SJSA1 (cell line): ENCODE measurements around the gene CD81. TPM values are rescaled to one million over a fixed set of nuclear protein-coding genes. Genes with fewer than 3 reads are reported as not detected.
A peak's percentile ranks its signal among the peaks of the same experiment; 100 is the strongest.
"Not testable (repeated sequence)": the region's sequence is repeated elsewhere in the genome, so short reads cannot be mapped to it uniquely, and the experiment has no call there.

Experiments
- DNase-seq, 2 experiments: peaks; one replicate each; pipeline ENCODE4 v3.0.0-alpha.2; 2015 to 2020; ENCODE audit warnings: low spot score in 2 of 2, low read depth in 1 of 2
- H3K27ac ChIP-seq: fragments of 250-450 bp; sonication (Bioruptor Pico); 2 replicates; pipeline ENCODE4 v1.5.1; 2020; ENCODE audit warnings: mild to moderate bottlenecking, moderate library complexity
- H3K27me3 ChIP-seq: fragments of 250-450 bp; sonication (Bioruptor Pico); replicated peaks from 2 replicates; pipeline ENCODE4 v1.5.1; 2020; ENCODE audit warnings: mild to moderate bottlenecking, moderate library complexity
- H3K36me3 ChIP-seq: fragments of 250-450 bp; sonication (Bioruptor Pico); 2 replicates; pipeline ENCODE4 v1.5.1; 2020; ENCODE audit warnings: mild to moderate bottlenecking
- H3K4me1 ChIP-seq: fragments of 250-450 bp; sonication (Bioruptor Pico); replicated peaks from 2 replicates; pipeline ENCODE4 v1.6.1; 2021; ENCODE audit warnings: mild to moderate bottlenecking
- H3K4me3 ChIP-seq: fragments of 250-450 bp; sonication (Bioruptor Pico); 2 replicates; pipeline ENCODE4 v1.5.1; 2020; ENCODE audit warnings: mild to moderate bottlenecking
- H3K9me3 ChIP-seq: fragments of 250-450 bp; sonication (Bioruptor Pico); replicated peaks from 2 replicates; pipeline ENCODE4 v1.5.1; 2020; ENCODE audit warnings: mild to moderate bottlenecking
- total RNA-seq: library from RNA; depleted of rRNA; stranded (reverse); fragments of >200 nt; shearing (Covaris generic); gene quantifications from 2 replicates; pipeline ENCODE4 v1.2.3, GENCODE V29; 2014; rRNA removed

Gene CD81, protein sequence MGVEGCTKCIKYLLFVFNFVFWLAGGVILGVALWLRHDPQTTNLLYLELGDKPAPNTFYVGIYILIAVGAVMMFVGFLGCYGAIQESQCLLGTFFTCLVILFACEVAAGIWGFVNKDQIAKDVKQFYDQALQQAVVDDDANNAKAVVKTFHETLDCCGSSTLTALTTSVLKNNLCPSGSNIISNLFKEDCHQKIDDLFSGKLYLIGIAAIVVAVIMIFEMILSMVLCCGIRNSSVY
- total RNA-seq: 140 and 219 TPM in 2 replicates

DNA sequence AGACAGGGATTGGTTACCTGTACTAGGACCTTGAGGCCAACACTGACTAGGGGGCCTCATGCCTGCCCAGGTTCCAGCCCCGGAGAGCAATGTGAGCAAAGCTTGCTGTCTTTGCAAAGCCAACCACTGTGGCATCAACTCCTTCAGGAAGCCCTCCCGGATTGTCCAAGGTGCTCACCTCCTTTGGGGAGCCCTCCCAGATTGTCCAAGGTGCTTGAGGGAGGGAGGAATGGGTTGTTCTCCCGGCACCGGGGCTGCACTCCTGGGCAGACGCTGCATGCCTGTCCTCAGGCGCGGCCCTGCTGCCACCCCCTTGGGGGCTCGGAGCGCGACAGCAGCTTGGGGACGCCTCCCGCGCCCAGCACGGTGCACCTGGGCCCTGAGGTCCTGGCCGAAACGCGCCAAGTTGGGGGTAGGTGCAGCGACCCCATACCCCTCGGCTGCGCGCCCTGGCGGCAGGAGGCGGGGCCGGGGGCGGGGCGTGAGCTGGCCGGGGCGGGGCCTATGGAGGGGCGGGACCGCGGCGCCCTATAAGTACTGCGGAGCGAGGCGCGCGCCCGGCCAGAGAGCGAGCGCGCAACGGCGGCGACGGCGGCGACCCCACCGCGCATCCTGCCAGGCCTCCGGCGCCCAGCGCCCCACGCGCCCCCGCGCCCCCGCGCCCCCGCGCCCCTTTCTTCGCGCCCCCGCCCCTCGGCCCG is at the start of gene CD81:
CD81 (plus strand) TSS at position 560 of the 701 bp plus-strand sequence. CDS start 240 bp downstream, outside the sequence.
- H3K27ac ChIP-seq: peak within 1 kb of the TSS; percentile 89
- H3K36me3 ChIP-seq: peaks cover 39% of the 10 kb centered on the region
- peaks cover 2% of the 10 kb centered on the region; the same call in 1 of the 2 replicates for H3K9me3 ChIP-seq
- H3K4me3 ChIP-seq: peak within 1 kb of the TSS; percentile 99
- peaks cover 29% of the 10 kb centered on the region for H3K4me1 ChIP-seq
- DNase-seq: peak in 1 of 2 experiments; percentile 38
- H3K27me3 ChIP-seq: no peaks in the 10 kb centered on the region

DNA sequence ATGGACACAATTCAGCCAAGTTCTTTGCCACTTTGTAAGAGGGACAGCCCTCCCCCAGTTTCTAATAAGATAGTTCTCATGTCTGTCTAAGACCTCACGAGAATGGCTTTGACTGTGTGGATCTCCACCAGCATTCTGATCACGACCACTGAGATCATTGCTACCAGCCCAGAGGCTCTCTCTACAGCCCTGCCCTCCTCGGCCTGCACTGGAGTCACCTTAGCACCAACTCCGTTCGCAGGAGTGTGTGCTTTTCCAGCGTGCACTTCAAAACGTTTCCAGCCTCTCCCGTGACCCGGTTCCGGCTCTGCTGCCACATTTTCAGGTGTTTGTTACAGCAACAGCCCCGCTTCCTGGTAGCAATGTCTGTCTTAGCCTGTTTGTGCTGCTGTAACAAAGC is 49.1 kb upstream of the CD81 start:
- Histone ChIP-seq H3K9me3 (peaks cover 14% of the 10 kb centered on the region), H3K4me3 (no peak overlapping the region), H3K36me3 (no peaks in the 10 kb centered on the region), H3K27me3 (no peaks in the 10 kb centered on the region), H3K4me1 (no peaks in the 10 kb centered on the region), H3K27ac (no peak overlapping the region)
- no peak for DNase-seq

DNA sequence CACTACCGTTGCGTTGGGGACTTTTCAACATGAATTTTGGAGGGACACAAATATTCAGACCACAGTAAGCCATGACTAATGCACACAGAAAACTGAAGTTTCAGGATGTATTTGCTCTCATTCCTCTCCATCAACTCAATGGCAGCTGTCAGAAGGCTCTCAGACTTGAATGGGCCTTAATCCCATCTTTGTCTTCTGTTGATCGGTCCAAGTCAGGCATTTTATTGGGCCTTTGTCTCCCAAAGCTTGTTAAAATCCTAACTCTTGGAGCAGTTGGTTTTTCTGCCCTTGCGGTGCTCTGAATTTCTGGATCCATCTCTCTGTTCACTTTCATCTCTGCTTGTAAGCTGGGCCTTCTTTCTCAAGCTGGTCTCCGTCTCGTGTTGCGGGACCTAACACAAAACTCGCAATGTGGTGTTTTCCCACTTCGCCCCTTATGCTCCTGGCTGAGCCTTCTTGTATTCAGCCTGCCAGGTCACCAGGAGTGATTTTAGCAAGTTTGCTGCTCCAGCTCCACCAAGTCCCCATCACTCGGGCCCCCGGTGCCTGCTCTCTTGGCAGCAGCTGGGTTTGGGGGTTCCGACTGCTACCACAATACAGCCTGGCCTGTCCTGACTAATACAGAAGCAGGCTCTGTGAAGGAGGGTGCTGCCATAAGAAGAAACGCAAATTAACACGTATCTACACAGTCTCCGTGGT is 48.3 kb upstream of the CD81 start:
- Histone ChIP-seq H3K9me3 (peaks cover 14% of the 10 kb centered on the region), H3K27ac (no peak overlapping the region), H3K4me3 (no peak overlapping the region), H3K4me1 (no peaks in the 10 kb centered on the region), H3K36me3 (no peaks in the 10 kb centered on the region), H3K27me3 (no peaks in the 10 kb centered on the region)
- no peak for DNase-seq

DNA sequence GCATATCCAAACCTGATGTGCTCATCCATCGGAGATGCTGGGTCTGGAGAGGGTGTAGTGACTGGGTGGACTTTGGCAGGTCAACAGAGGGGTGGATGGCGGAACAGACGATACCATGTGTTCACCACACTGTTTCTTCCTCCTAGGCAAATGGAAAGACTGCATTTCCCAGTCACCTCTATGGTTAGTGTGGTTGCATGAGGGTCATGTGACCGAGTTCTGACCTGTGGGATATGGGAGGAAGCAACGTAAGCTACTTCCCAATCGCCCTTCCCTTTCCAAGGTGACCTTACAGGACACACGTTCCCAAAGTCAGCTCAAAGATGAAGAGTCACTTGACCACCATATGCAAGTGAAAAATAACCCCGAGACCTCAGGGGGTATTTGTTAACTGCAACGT is 47.6 kb upstream of the CD81 start:
- H3K4me3 ChIP-seq: no peak overlapping the region
- H3K27me3 ChIP-seq: no peaks in the 10 kb centered on the region
- no peak overlapping the region for H3K27ac ChIP-seq
- no peak for DNase-seq
- H3K4me1 ChIP-seq: no peaks in the 10 kb centered on the region
- H3K36me3 ChIP-seq: no peaks in the 10 kb centered on the region
- peaks cover 14% of the 10 kb centered on the region for H3K9me3 ChIP-seq

DNA sequence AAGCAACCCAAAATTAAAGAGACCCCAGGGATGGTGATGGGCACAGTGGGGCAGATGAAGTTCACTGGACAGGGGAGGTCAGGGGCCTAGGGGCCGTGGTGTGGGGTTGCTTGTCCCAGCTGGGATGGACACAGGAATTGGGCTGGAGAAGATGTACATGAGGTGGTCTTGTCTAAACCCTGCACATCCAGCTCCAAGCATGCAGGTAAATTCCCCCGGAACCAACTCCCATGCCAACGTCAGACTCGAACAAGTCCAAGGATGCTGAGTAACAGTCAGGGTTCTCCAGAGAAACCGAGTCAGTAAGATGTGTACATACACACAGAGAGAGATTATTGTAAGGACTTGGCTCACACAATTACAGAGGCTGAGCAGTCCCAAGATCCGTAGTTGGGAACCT is 46.4 kb upstream of the CD81 start:
- no peaks in the 10 kb centered on the region for H3K4me1 ChIP-seq
- H3K9me3 ChIP-seq: peaks cover 14% of the 10 kb centered on the region
- no peak overlapping the region for H3K4me3 ChIP-seq
- no peak for DNase-seq
- no peak overlapping the region for H3K27ac ChIP-seq
- H3K36me3 ChIP-seq: no peaks in the 10 kb centered on the region
- H3K27me3 ChIP-seq: no peaks in the 10 kb centered on the region

DNA sequence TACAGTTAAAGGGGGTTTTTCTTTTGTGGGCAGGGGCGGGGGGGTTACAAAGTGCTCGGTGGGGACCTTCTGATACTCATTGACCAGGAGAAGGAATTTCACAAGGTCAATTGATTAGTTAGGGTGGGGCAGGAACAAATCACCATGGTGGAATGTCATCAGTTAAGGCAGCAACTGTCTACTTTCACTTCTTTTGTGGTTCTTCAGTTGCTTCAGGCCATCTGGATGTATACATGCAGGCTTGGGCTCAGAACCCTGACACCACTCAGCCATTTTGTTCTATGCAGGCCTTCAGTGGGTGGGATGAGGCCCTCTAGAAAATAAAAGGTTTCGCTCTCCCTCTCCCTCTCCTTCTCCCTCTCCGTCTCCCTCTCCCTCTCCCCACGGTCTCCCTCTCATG is 45.7 kb upstream of the CD81 start:
- H3K9me3 ChIP-seq: peaks cover 14% of the 10 kb centered on the region
- H3K27me3 ChIP-seq: no peaks in the 10 kb centered on the region
- no peaks in the 10 kb centered on the region for H3K36me3 ChIP-seq
- no peaks in the 10 kb centered on the region for H3K4me1 ChIP-seq
- no peak overlapping the region for H3K4me3 ChIP-seq
- no peak overlapping the region for H3K27ac ChIP-seq
- DNase-seq: no peak

DNA sequence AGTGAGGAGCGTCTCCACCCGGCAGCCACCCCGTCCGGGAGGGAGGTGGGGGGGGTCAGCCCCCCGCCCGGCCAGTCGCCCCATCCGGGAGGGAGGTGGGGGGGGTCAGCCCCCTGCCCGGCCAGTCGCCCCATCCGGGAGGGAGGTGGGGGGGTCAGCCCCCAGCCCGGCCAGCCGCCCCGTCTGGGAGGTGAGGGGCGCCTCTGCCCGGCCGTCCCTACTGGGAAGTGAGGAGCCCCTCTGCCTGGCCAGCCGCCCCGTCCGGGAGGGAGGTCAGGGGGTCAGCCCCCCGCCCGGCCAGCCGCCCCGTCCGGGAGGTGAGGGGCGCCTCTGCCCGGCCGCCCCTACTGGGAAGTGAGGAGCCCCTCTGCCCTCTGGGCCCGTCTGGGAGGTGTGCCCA is 44.5 kb upstream of the CD81 start:
- H3K9me3 ChIP-seq: peaks cover 14% of the 10 kb centered on the region
- not testable (repeated sequence) for H3K4me3 ChIP-seq, H3K36me3 ChIP-seq, H3K27me3 ChIP-seq, H3K27ac ChIP-seq, H3K4me1 ChIP-seq, DNase-seq

DNA sequence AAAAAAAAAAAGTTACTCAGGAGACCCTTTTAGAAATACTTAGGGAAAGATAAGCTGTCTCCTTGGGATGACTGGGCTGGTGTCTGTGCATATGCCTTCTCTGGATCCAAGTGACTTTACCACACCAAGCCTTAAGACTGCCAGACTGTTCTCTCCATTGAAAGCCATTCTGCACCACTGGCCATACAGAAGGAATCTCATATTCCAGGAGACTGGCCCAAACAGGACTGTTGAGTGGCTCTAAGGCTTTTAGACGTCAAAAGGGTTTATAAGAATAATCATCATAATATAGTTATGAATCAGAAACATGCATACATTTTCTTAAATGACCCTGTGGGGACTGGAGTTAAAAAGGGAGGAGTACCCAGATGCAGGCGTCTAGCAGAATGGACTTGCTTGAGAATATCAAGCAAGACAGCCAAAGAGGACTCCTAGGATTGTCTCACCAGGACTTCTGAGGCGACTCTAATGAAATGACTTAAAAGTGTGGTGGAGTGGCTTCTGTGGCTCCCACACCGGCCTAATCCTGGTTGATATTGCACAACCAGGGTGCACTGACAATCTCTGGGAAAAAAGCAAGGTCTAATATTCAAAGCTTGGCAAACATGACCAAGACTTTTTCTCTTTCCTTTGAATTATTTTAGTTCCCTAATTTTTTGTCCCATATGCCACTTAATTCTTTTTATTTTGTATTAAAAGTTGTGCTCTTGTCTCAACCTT is 43.5 kb upstream of the CD81 start:
- not testable (repeated sequence) for H3K27me3 ChIP-seq, H3K27ac ChIP-seq, H3K36me3 ChIP-seq, DNase-seq, H3K4me3 ChIP-seq, H3K4me1 ChIP-seq
- H3K9me3 ChIP-seq: peaks cover 14% of the 10 kb centered on the region

DNA sequence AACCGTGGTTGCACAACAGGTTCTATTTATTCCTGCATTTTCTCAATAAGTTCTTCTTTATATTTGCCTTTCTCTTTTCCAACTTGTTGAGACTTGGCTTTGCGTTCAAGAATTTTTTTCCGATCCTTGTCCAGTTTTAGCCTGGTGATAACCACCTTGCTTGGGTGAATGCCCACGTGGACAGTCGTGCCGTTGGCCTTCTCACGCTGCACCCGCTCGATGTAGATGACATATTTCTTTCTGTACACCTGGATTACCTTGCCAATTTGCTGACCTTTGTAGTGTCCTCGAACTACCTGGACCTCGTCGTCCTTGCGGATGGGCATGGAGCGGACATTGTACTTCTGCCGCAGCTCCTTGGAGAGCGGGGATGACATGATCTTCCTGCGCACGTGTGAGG is 41.8 kb upstream of the CD81 start:
- DNase-seq, H3K4me1 ChIP-seq, H3K27ac ChIP-seq, H3K36me3 ChIP-seq, H3K4me3 ChIP-seq, H3K27me3 ChIP-seq: not testable (repeated sequence)
- H3K9me3 ChIP-seq: peaks cover 13% of the 10 kb centered on the region

DNA sequence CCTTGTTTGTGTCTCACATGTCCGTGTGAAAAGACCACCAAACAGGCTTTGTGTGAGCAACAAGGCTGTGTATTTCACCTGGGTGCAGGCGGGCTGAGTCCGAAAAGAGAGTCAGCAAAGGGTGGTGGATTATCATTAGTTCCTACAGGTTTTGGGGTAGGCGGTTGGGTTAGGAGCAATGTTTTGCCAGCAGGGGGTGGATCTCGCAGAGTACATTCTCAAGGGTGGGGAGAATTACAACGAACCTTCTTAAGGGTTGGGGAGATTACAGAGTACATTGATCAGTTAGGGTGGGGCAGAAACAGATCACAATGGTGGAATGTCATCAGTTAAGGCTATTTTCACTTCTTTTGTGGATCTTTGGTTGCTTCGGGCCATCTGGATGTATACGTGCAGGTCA is 38.4 kb upstream of the CD81 start:
- H3K4me1 ChIP-seq, H3K27ac ChIP-seq, H3K27me3 ChIP-seq, H3K9me3 ChIP-seq, H3K4me3 ChIP-seq, DNase-seq, H3K36me3 ChIP-seq: not testable (repeated sequence)

DNA sequence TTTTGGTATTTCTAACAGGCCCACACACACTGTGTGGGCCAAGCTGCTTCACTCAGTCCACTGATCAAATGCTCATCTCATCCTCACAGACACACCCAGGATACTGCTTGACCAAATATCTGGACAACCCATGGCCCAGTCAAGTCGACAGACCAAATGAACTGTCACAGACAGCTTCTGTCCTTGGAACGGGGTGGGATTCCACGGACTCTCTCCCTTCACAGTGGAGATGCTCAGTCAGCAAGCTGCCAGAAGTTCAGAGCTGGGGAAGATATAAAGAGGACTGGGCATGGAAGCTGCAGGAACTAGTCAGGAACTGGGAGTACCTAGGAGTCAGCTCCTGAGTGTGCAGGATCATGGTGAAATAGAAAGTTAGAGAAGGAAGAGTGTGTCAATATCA is 34.6 kb upstream of the CD81 start:
- H3K4me1 ChIP-seq: no peaks in the 10 kb centered on the region
- no peak overlapping the region for H3K27ac ChIP-seq
- peaks cover 3% of the 10 kb centered on the region; the same call in 1 of the 2 replicates for H3K27me3 ChIP-seq
- H3K9me3 ChIP-seq: peaks cover 7% of the 10 kb centered on the region
- no peak for DNase-seq
- H3K4me3 ChIP-seq: no peak overlapping the region
- no peaks in the 10 kb centered on the region for H3K36me3 ChIP-seq

DNA sequence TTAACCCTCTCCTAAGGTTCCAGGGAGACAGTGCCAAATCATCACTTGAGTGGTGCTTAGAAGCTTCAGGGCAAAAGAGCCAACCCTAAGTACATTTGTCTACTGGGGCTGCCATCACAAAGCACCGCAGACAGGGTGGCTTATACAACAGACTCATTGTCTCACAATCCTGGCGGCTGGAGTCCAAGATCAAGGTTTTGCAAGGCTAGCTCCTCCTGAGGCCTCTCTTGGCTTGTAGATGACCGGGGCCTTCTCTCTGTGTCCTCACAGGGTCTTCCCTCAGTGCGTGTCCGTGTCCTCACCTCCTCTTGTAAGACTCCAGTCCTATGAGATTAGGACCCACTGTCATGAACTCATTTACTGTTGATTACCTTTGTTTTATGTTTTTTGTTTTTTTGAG is 34.1 kb upstream of the CD81 start:
- H3K36me3 ChIP-seq: no peaks in the 10 kb centered on the region
- no peaks in the 10 kb centered on the region for H3K4me1 ChIP-seq
- no peak overlapping the region for H3K4me3 ChIP-seq
- H3K27ac ChIP-seq: no peak overlapping the region
- H3K27me3 ChIP-seq: no peaks in the 10 kb centered on the region
- peaks cover 7% of the 10 kb centered on the region for H3K9me3 ChIP-seq
- DNase-seq: no peak

DNA sequence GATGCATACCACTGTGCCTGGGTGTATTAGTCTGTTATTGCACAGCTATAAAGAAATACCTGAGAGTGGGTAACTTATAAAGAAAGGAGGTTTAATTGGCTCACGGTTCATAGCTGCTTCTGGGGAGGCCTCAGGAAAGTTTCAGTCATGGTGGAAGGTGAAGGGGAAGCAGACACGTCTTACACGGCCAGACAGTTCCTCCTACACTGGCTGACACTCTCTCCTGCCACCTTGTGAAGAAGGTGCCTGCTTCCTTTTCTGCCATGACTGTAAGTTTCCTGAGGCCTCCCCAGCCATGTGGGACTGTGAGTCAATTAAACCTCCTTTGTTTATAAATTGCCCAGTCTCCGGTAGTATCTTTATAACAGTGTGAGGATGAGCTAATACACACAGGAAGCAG is 33.6 kb upstream of the CD81 start:
- no peak overlapping the region for H3K27ac ChIP-seq
- H3K27me3 ChIP-seq: no peaks in the 10 kb centered on the region
- H3K4me3 ChIP-seq: no peak overlapping the region
- no peak for DNase-seq
- no peaks in the 10 kb centered on the region for H3K4me1 ChIP-seq
- H3K9me3 ChIP-seq: peaks cover 8% of the 10 kb centered on the region
- H3K36me3 ChIP-seq: no peaks in the 10 kb centered on the region

DNA sequence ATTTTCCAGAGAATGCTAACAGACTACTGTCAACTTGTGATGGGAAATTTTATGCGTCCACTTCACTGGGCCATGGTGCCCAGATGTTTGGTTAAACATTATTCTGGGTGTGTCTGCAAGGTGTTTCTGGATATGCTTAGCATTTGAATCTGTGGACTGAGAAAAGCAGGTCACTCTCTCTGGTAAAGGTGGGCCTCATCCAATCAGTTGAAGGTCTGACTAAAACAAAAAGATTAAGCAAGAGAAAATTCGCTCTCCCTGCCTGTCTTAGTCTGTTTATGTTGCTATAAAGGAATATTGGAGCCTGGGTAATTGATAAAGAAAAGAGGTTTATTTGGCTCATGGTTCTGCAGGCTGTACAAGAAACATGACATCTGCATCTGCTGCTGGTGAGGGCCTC is 32.1 kb upstream of the CD81 start:
- DNase-seq: no peak
- H3K36me3 ChIP-seq: no peaks in the 10 kb centered on the region
- H3K27ac ChIP-seq: no peak overlapping the region
- no peaks in the 10 kb centered on the region for H3K27me3 ChIP-seq
- no peak overlapping the region for H3K4me3 ChIP-seq
- peaks cover 24% of the 10 kb centered on the region for H3K9me3 ChIP-seq
- no peaks in the 10 kb centered on the region for H3K4me1 ChIP-seq
